CD4-positive, alpha-beta T cell treated with Interleukin-21 for 1 hour (primary cell): ENCODE data around the gene MMP25.
"Not testable (repeated sequence)": the region's sequence is repeated elsewhere in the genome, so short reads cannot be mapped to it uniquely, and the experiment has no call there.

Source experiments
- DNase-seq: peaks from one replicate; pipeline ENCODE4 v3.0.0-alpha.2; 2020

Gene MMP25

DNA sequence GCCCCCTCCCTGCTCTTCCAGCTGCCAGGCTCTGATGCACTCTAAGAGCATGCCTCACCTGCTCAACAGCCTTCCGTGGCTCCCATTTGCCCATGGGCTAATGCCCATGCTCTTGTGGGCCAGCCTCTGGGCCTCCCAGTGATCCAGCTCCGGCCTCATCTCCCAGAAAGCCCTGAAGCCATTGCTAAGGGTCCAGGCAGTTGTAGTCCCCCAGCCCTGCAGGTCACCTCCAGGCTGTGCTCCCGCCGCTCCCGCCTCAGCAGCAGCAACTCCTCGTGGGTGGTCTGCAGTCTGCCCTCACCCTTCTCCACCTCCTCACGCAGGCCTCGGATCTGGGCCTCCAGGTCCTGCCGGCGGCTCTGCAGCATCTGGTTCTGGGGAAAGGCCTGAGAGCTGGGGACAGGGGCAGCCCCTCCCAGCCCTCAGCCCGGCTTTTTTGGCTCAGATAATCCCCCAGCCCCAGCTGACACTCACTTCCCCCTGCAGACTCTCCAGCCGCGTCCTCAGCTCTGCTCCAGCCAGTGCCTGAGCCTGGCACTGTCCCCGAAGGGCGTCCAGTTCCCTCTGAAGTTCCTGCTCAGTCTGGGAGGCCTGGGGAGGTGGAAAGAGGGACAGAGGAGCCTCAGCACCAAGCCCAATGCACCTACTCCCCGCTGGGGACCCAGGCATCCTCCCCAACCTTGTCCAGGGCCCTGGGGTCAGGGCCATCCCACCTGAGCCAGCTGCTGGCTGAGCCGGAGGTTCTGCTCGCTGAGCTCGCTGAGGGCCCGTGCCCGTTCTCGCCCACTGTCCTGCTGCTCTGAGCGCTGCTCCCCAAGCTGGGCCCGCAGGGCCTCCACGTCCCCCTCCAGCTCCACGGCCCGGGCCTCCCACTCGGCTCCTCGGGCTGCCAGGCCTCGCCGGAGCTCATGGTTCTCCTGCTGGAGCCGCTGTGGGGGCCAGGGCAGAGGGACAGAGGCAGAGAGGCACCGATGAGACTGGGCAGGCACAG, 15.8 kb upstream of the MMP25 start:
- DNase-seq, result no peak

GRCh38 chr16:3032624-3033023, 13.7 kb upstream of the MMP25 start:
- DNase-seq, result no peak

GRCh38 chr16:3035289-3035971, 10.9 kb upstream of the MMP25 start:
- DNase-seq, result no peak

- DNase-seq, result no peak
Observed at GRCh38 chr16:3035972-3036725, 10.2 kb upstream of the MMP25 start.

GRCh38 chr16:3036726-3037315, 9.5 kb upstream of the MMP25 start, which contains the start of gene BICDL2:
Gene BICDL2, minus strand, starts transcription at chr16:3036944. Its CDS starts 1,448 bp downstream, at chr16:3035496.
- DNase-seq, result no peak

- DNase-seq, result no peak
Observed at GRCh38 chr16:3038256-3038655, 8.1 kb upstream of the MMP25 start.

DNA sequence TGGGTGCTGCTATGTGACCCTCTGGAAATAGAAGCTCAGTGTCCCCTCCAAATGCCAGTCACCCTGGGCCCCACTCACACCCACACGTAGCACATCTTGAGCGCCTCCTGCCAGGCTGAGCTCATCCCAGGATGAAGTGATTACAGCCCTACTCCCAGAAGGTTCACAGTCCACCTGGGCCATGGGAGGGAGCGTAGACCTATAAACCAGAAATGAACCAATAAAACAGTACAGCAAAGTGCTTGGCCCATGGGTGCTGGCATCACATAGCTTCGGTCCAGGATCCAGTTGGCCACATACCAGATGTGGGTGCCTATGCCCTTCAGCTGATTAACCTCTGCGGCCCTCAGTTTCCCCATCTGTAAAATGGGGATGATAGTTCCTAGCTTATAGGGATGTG, 7.5 kb upstream of the MMP25 start:
- DNase-seq, result no peak

DNA sequence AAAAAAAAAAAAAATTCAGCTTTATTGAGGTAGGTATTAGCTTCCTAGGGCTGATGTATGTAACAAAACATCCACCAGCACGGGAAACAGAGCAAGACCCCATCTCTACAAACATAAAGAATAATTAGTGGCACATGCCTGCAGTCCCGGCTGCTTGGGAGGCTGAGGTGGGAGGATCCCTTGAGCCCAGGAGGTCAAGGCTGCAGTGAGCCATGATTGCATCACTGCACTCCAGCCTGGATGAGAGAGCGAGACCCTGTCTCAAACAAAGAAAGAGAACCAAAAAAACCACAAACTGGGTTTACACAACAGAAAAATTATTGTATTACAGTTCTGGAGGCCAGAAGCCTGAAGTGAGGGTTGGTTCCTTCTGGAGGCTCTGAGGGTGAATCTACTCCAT, 4.0 kb upstream of the MMP25 start:
- DNase-seq, result no peak

DNA sequence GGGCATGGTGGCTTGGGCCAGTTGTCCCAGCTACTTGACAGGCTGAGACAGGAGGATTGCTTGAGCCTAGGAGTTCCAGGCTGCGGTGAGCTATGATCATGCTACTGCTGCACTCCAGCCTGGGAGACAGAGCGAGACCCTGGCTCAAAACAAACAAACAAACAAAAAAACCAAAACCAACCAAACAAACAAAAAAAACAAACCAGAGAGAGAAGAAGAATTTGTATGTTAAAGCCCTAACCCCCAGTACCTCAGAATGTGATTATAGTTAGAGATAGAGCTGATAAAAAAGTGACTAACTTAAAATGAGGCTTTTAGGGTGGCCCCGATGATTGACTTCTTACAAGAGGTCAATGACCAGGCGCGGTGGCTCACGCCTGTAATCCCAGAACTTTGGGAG, 1.7 kb upstream of the MMP25 start:
- DNase-seq, result no peak

DNA sequence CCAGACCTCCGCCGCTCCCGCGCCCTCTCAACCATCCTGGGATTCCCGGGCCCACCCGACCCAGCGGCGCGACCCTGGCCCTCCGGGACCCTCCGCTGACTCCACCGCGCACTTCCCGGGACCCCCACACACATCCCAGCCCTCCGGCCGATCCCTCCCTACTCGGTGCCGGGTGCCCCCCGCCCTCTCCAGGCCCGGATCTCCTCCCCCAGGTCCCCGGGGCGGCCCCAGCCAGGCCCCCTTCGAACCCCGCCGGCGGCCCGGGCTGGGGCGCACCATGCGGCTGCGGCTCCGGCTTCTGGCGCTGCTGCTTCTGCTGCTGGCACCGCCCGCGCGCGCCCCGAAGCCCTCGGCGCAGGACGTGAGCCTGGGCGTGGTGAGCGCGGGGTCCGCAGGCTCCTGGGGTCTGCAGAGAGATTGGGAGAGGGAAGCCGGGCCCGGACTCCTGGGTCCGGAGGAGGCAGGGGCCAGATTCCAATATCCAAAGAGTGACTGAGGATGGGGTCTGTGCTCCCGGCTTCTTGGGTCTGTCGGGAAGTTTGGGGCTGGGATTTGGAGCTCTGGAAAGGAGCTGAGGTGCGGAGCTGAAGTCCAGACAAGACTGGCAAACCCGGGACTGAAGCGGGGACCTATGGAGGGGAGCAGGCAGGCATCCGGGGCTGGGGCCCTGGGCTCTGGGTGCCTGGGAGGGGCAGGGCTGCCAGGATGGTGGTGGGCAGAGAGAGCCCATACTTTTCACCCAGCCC, 453 bp downstream of the MMP25 start:
- DNase-seq, result no peak

GRCh38 chr16:3047387-3047720, 993 bp downstream of the MMP25 start:
- DNase-seq, result no peak

DNA sequence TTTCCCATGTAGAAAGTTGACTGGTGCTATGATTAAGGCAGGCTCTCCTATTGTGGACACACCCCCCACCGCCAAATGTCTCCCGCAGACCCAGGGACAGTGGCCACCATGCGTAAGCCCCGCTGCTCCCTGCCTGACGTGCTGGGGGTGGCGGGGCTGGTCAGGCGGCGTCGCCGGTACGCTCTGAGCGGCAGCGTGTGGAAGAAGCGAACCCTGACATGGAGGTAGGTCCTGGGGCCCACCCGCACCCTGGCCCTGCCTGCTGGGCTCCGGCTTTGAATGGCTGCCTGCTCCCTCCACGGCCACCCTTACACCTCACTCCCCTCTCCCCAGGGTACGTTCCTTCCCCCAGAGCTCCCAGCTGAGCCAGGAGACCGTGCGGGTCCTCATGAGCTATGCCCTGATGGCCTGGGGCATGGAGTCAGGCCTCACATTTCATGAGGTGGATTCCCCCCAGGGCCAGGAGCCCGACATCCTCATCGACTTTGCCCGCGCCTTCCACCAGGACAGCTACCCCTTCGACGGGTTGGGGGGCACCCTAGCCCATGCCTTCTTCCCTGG, 3.6 kb downstream of the MMP25 start:
- DNase-seq, result no peak

GRCh38 chr16:3050487-3050886, 4.1 kb downstream of the MMP25 start:
- no peak for DNase-seq

DNA sequence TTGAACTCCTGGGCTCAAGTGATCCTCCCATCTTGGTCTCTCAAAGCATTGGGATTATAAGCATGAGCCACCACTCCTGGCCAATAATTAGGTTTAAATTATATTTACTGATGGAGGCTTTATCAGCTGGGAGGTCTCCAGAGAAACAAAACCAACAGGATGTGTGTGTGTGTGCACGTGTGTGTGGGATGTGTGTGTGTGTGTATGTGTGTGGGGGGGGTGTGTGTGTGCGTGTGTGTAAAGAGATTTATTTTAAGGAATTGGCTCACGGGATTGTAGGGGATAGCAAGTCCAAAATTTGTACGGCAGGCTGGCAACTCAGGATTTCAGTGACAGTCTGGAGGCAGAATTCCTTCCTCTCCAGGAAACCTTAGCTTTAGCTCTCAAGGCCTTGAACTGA, 4.6 kb downstream of the MMP25 start:
- no peak for DNase-seq

DNA sequence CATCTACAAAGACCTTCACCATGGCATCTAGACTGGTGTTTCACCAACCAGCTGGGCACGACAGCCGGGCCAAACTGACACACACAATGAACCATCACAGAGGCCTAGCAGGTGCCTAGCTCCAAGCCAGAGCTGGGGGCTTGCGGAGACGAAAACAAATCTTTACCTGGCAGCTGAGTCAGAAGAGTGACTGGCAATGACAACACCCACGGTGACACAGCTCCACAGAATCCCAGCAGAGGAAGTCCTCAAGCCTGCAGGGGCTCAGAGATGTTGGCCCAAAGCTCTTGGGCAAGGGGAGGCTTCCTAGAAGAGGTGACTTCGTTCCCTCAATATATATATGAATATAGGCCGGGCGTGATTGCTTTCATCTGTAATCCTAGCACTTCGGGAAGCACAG, 5.1 kb downstream of the MMP25 start:
- DNase-seq, result no peak

- DNase-seq, result not testable (repeated sequence)
Observed at GRCh38 chr16:3052571-3053329, 6.4 kb downstream of the MMP25 start.

- DNase-seq, result not testable (repeated sequence)
Observed at GRCh38 chr16:3053330-3053710, 7.0 kb downstream of the MMP25 start.

GRCh38 chr16:3054965-3055733, 8.8 kb downstream of the MMP25 start:
- DNase-seq, result no peak

DNA sequence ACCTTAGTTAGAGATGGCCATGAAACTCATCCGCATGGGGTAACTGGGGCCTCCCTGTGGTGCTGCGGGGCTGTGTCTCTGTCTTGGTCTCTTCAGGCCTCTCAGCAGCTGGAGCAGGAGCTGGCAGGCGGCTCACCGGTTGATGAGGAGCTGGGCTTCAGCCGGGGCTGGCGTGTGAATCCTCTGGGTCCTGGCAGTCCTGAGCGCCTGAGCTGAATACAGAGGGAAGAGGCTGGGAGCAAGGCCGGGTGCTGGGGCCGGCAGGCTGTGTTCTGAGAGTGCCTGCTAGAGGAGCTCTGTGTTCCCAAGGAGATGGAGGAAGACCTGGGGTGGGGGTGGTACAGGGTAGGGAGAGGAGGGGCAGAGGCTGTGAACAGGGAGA, 9.4 kb downstream of the MMP25 start:
- DNase-seq, result not testable (repeated sequence)
